Erythroblast (primary cell): ENCODE data around the gene HMX1.

Experiments
- GATA1 ChIP-seq: IDR thresholded peaks from 2 replicates; pipeline ENCODE4 v1.6.1; 2011; ENCODE audit warnings: low read depth, mild to moderate bottlenecking, control low read depth, low read length, moderate library complexity
- POLR2A ChIP-seq: IDR thresholded peaks from 2 replicates; pipeline ENCODE4 v1.6.1; 2011; ENCODE audit warnings: mild to moderate bottlenecking, low read length

DNA sequence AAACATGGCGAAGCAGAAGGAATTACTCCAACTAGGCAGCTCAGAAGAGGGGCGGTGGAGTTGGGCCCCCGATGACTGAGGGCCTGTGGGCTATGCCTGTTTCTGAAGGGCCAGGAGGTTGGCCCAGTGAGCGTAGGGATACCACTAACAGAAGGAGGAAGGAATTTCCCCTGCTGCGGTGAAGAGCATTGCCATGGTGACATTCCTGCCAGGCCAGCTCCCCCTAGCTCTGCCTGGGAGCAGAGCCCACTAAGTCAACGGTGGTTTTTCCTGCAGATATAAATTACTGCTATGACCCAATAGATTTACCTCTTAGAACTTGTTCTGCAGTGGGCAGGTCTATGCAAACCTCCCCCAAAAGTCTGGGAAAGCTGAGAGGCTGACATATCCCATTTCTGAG is 28.9 kb upstream of the HMX1 start:
- no peak for TF ChIP-seq POLR2A
- no peak for TF ChIP-seq GATA1
